PFSK-1 (cell line): ENCODE data around the gene ATL3.

ENCODE experiments used
- FOXP2 ChIP-seq: optimal IDR thresholded peaks from 2 replicates; pipeline ENCODE3; 2011; ENCODE audit warnings: borderline replicate concordance, control low read depth, inconsistent platforms; ENCODE audit not compliant: insufficient read depth; ENCODE audit errors: extremely low read length, extremely low read depth
- POLR2AphosphoS5 ChIP-seq: IDR thresholded peaks from 2 replicates; pipeline ENCODE4 v1.6.1; 2012; ENCODE audit warnings: low read depth, mild to moderate bottlenecking, control low read depth, low read length, moderate library complexity
- REST ChIP-seq, 2 experiments: IDR thresholded peaks; 2 replicates each; pipeline versions ENCODE4 v1.6.1 to v1.8.0; 2011 to 2012; ENCODE audit warnings: low read depth in 2 of 2, low read length in 2 of 2, control low read depth in 1 of 2, inconsistent platforms in 1 of 2, mild to moderate bottlenecking in 1 of 2, moderate library complexity in 1 of 2; ENCODE audit not compliant: insufficient read depth in 1 of 2
- SIN3A ChIP-seq: IDR thresholded peaks from 2 replicates; pipeline ENCODE4 v1.6.1; 2012; ENCODE audit warnings: mild to moderate bottlenecking, low read length, moderate library complexity, borderline replicate concordance; ENCODE audit not compliant: insufficient read depth
- TAF1 ChIP-seq: IDR thresholded peaks from 2 replicates; pipeline ENCODE4 v1.6.1; 2012; ENCODE audit warnings: low read length, control low read depth, borderline replicate concordance; ENCODE audit not compliant: insufficient read depth

ATL3 gene

GRCh38 chr11:63586451-63587166 lies 84.6 kb downstream of the ATL3 start:
- no peak for TF ChIP-seq TAF1
- TF ChIP-seq POLR2AphosphoS5, result no peak
- no peak for TF ChIP-seq FOXP2
- no peak for TF ChIP-seq SIN3A
- TF ChIP-seq REST (IDR thresholded peaks at IDR 0.05; ENCODE audit: insufficient read depth in 1 of 2, low read depth in 2 of 2, low read length in 2 of 2), result no peak

GRCh38 chr11:63583357-63583677 lies 87.9 kb downstream of the ATL3 start:
- TF ChIP-seq FOXP2 (no peak), TAF1 (no peak), POLR2AphosphoS5 (no peak), SIN3A (no peak), REST (IDR thresholded peaks at IDR 0.05; ENCODE audit: insufficient read depth in 1 of 2, low read depth in 2 of 2, low read length in 2 of 2) (no peak)

- TF ChIP-seq FOXP2 (no peak), TAF1 (no peak), SIN3A (no peak), REST (IDR thresholded peaks at IDR 0.05; ENCODE audit: insufficient read depth in 1 of 2, low read depth in 2 of 2, low read length in 2 of 2) (no peak), POLR2AphosphoS5 (no peak)
Observed at GRCh38 chr11:63574856-63575602, 96.1 kb downstream of the ATL3 start.
